Mesenchymal stem cell (in vitro differentiated cells and primary cell): ENCODE results near the gene PPM1M. TPM values are rescaled to one million over a fixed set of nuclear protein-coding genes. Genes with fewer than 3 reads are reported as not detected.

Experiments
- DNase-seq: peaks from one replicate; pipeline ENCODE4 v3.0.0-alpha.2; 2013
- H2AFZ ChIP-seq: one replicate; pipeline ENCODE4 v1.6.1; 2013; ENCODE audit warnings: low read depth, mild to moderate bottlenecking, control low read depth, inconsistent platforms, low read length, moderate library complexity
- H2AK5ac ChIP-seq: 2 replicates; pipeline ENCODE4 v1.6.1; 2013; ENCODE audit warnings: low read length, moderate library complexity, mild to moderate bottlenecking, inconsistent platforms; ENCODE audit not compliant: severe bottlenecking
- H2BK120ac ChIP-seq: one replicate; pipeline ENCODE4 v1.6.1; 2013; ENCODE audit warnings: low read depth, mild to moderate bottlenecking, inconsistent platforms, low read length, moderate library complexity
- H2BK12ac ChIP-seq, 2 experiments: one replicate each; pipeline ENCODE4 v1.6.1; 2013; ENCODE audit warnings: inconsistent platforms in 2 of 2, low read length in 2 of 2, mild to moderate bottlenecking in 2 of 2, moderate library complexity in 2 of 2, control low read depth in 1 of 2
- H2BK15ac ChIP-seq: one replicate; pipeline ENCODE4 v1.6.1; 2013; ENCODE audit warnings: mild to moderate bottlenecking, low read depth, inconsistent platforms; ENCODE audit not compliant: poor library complexity, severe bottlenecking
- H2BK5ac ChIP-seq: 2 replicates; pipeline ENCODE4 v1.6.1; 2013; ENCODE audit warnings: low read depth, mild to moderate bottlenecking, low read length, control low read depth, inconsistent platforms; ENCODE audit not compliant: poor library complexity, severe bottlenecking
- H3K14ac ChIP-seq, 2 experiments: one replicate each; pipeline ENCODE4 v1.6.1; 2013; ENCODE audit warnings: inconsistent platforms in 2 of 2, low read length in 2 of 2, control low read depth in 1 of 2, mild to moderate bottlenecking in 1 of 2, moderate library complexity in 1 of 2
- H3K18ac ChIP-seq, 2 experiments: one replicate each; pipeline ENCODE4 v1.6.1; 2013; ENCODE audit warnings: inconsistent platforms in 2 of 2, low read length in 2 of 2, control low read depth in 1 of 2, low read depth in 1 of 2, mild to moderate bottlenecking in 1 of 2
- H3K23ac ChIP-seq, 2 experiments: one replicate each; pipeline ENCODE4 v1.6.1; 2013; ENCODE audit warnings: inconsistent platforms in 2 of 2, low read length in 2 of 2, mild to moderate bottlenecking in 2 of 2, moderate library complexity in 2 of 2, control low read depth in 1 of 2
- H3K27ac ChIP-seq: 2 replicates; pipeline ENCODE4 v1.5.1; 2013; ENCODE audit warnings: mild to moderate bottlenecking, moderate library complexity, low read length, control low read depth, inconsistent platforms; ENCODE audit not compliant: poor library complexity, severe bottlenecking
- H3K27me3 ChIP-seq, 2 experiments: 2 replicates each; pipeline versions ENCODE4 v1.6.1 to v1.7.0; 2013; ENCODE audit warnings: low read length in 2 of 2, mild to moderate bottlenecking in 2 of 2, moderate library complexity in 2 of 2, control low read depth in 1 of 2, inconsistent platforms in 1 of 2; ENCODE audit not compliant: control insufficient read depth in 1 of 2, insufficient read depth in 1 of 2
- H3K36me3 ChIP-seq, 2 experiments: 2 replicates each; pipeline versions ENCODE4 v1.6.1 to v1.7.0; 2013; ENCODE audit warnings: low read length in 2 of 2, control low read depth in 1 of 2, inconsistent platforms in 1 of 2, low read depth in 1 of 2, mild to moderate bottlenecking in 1 of 2; ENCODE audit not compliant: insufficient read depth in 2 of 2, control insufficient read depth in 1 of 2
- H3K4ac ChIP-seq, 2 experiments: one replicate each; pipeline ENCODE4 v1.6.1; 2013; ENCODE audit warnings: inconsistent platforms in 2 of 2, low read length in 2 of 2, mild to moderate bottlenecking in 2 of 2, moderate library complexity in 2 of 2, control low read depth in 1 of 2, low read depth in 1 of 2
- H3K4me1 ChIP-seq: 2 replicates; pipeline ENCODE4 v1.6.1; 2013; ENCODE audit warnings: low read depth, low read length, control low read depth; ENCODE audit not compliant: control insufficient read depth, insufficient read depth
- H3K4me2 ChIP-seq: 2 replicates; pipeline ENCODE4 v1.6.1; 2013; ENCODE audit warnings: low read length, mild to moderate bottlenecking, inconsistent platforms; ENCODE audit not compliant: poor library complexity, severe bottlenecking
- H3K4me3 ChIP-seq, 2 experiments: 2 replicates each; pipeline versions ENCODE4 v1.5.1 to v1.7.0; 2013; ENCODE audit warnings: low read length in 2 of 2, mild to moderate bottlenecking in 2 of 2, control low read depth in 1 of 2, low read depth in 1 of 2; ENCODE audit not compliant: insufficient read depth in 1 of 2
- H3K79me1 ChIP-seq: replicated peaks from 2 replicates; pipeline ENCODE4 v1.6.1; 2013; ENCODE audit warnings: mild to moderate bottlenecking, control low read depth, low read length, inconsistent platforms; ENCODE audit not compliant: poor library complexity, severe bottlenecking
- H3K9ac ChIP-seq: 2 replicates; pipeline ENCODE4 v1.7.0; 2013; ENCODE audit warnings: mild to moderate bottlenecking, low read length, moderate library complexity
- H3K9me3 ChIP-seq: 2 replicates; pipeline ENCODE4 v1.7.0; 2013; ENCODE audit warnings: mild to moderate bottlenecking, low read length; ENCODE audit not compliant: control insufficient read depth
- H4K8ac ChIP-seq: one replicate; pipeline ENCODE4 v1.6.1; 2013; ENCODE audit warnings: inconsistent platforms, mild to moderate bottlenecking, low read length, moderate library complexity
- H4K91ac ChIP-seq: one replicate; pipeline ENCODE4 v1.6.1; 2013; ENCODE audit warnings: mild to moderate bottlenecking, low read length, inconsistent platforms
- WGBS: methylation state at CpG from one replicate; pipeline ENCODE4 v1.1.7; 2013; ENCODE audit warnings: mixed read lengths; 5-methylcytosine and 5-hydroxymethylcytosine counted together
- polyA plus RNA-seq, 2 experiments: library from polyadenylated mRNA; stranded (reverse); fragments of 200-250 nt; gene quantifications; one replicate each; pipeline ENCODE4 v1.2.3, GENCODE V29; 2013

PPM1M gene
- polyA plus RNA-seq (2013, experiment 1 of 2) = 11.3 TPM
- 10.9 TPM for polyA plus RNA-seq (2013, experiment 2 of 2)

- 5% methylated on average over 72 of the region's 98 CpGs for WGBS
- H3K4me1 ChIP-seq = peaks cover 32% of the 10 kb centered on the region
Measured at GRCh38 chr3:52245322-52246263, at the start of gene PPM1M. PPM1M (plus strand) TSS chr3:52245759; CDS start chr3:52245825, 66 bp downstream.

GRCh38 chr3:52195823-52196331 is 49.7 kb upstream of the PPM1M start:
- Histone ChIP-seq H2AK5ac (no peak overlapping the region), H3K23ac (no peak overlapping the region), H4K8ac (no peak overlapping the region), H4K91ac (no peak overlapping the region), H3K9ac (peak overlapping the region; percentile 44), H3K4me3 (no peak overlapping the region), H2BK12ac (peak overlapping the region; percentile 43 to 55), H3K79me1 (peaks cover 14% of the 10 kb centered on the region), H2BK5ac (no peak overlapping the region), H2BK120ac (no peak overlapping the region), H3K14ac (no peak overlapping the region), H3K4ac (peak overlapping the region; percentile 3 to 34), H3K4me2 (no peak overlapping the region), H3K18ac (peak overlapping the region in 1 of 2 experiments; percentile 81), H3K27me3 (no peaks in the 10 kb centered on the region), H3K36me3 (peaks cover 5 to 15% of the 10 kb centered on the region in 2 experiments), H3K4me1 (peaks cover 20% of the 10 kb centered on the region), H3K9me3 (no peaks in the 10 kb centered on the region), H2BK15ac (peak overlapping the region; percentile 50), H3K27ac (no peak overlapping the region), H2AFZ (no peak overlapping the region)
- 83% methylated on average over 10 of the region's 10 CpGs for WGBS
- DNase-seq = peak; percentile 88

More at GRCh38 chr3:52245322-52246263, at the start of gene PPM1M:
- H2AFZ ChIP-seq = peak within 1 kb of the TSS; percentile 69
- H4K8ac ChIP-seq = peak within 1 kb of the TSS; percentile 93
- peak within 1 kb of the TSS in 1 of 2 experiments; percentile 78 for H3K14ac ChIP-seq
- peak within 1 kb of the TSS in 1 of 2 experiments; percentile 90 for H3K23ac ChIP-seq
- H3K27ac ChIP-seq = no peak within 1 kb of the TSS
- H3K4me2 ChIP-seq = peak within 1 kb of the TSS; percentile 72
- peak within 1 kb of the TSS; percentile 28 for H2AK5ac ChIP-seq
- H2BK120ac ChIP-seq = peak within 1 kb of the TSS; percentile 90
- peak within 1 kb of the TSS; percentile 88 for H3K9ac ChIP-seq
- peak within 1 kb of the TSS; percentile 69 to 84 for H3K4me3 ChIP-seq
- H2BK5ac ChIP-seq = no peak within 1 kb of the TSS
- peak within 1 kb of the TSS in 1 of 2 experiments; percentile 45 for H2BK12ac ChIP-seq
- peak; percentile 53 for DNase-seq
- H3K79me1 ChIP-seq = peaks cover 12% of the 10 kb centered on the region
- H4K91ac ChIP-seq = peak within 1 kb of the TSS; percentile 8
- peak within 1 kb of the TSS; percentile 67 to 76 for H3K4ac ChIP-seq
- peak within 1 kb of the TSS; percentile 85 for H2BK15ac ChIP-seq
- peak within 1 kb of the TSS; percentile 82 to 98 for H3K18ac ChIP-seq
- H3K27me3 ChIP-seq = no peaks in the 10 kb centered on the region
- no peaks in the 10 kb centered on the region for H3K9me3 ChIP-seq
- peaks cover 31 to 37% of the 10 kb centered on the region in 2 experiments for H3K36me3 ChIP-seq

GRCh38 chr3:52196977-52197376 is 48.6 kb upstream of the PPM1M start:
- peak overlapping the region; percentile 90 for H2BK15ac ChIP-seq
- H3K14ac ChIP-seq = peak overlapping the region in 1 of 2 experiments; percentile 53
- H4K8ac ChIP-seq = peak overlapping the region; percentile 87
- H2BK5ac ChIP-seq = no peak overlapping the region
- peak overlapping the region; percentile 94 for H2AK5ac ChIP-seq
- no peak overlapping the region for H3K9ac ChIP-seq
- DNase-seq = no peak
- no peaks in the 10 kb centered on the region for H3K9me3 ChIP-seq
- no peak overlapping the region for H3K4me3 ChIP-seq
- H3K4ac ChIP-seq = peak overlapping the region; percentile 88 to 92
- no peak overlapping the region for H3K27ac ChIP-seq
- H3K18ac ChIP-seq = peak overlapping the region; percentile 68 to 88
- H4K91ac ChIP-seq = peak overlapping the region; percentile 81
- WGBS = 90% methylated on average over 3 of the region's 3 CpGs
- H2BK120ac ChIP-seq = peak overlapping the region; percentile 65
- no peak overlapping the region for H2AFZ ChIP-seq
- no peak overlapping the region for H3K4me2 ChIP-seq
- no peaks in the 10 kb centered on the region for H3K27me3 ChIP-seq
- H3K36me3 ChIP-seq = peaks cover 9 to 26% of the 10 kb centered on the region in 2 experiments
- peaks cover 18% of the 10 kb centered on the region for H3K79me1 ChIP-seq
- H3K23ac ChIP-seq = no peak overlapping the region
- H3K4me1 ChIP-seq = peaks cover 20% of the 10 kb centered on the region
- peak overlapping the region; percentile 75 to 92 for H2BK12ac ChIP-seq

- Histone ChIP-seq H3K27me3 (no peaks in the 10 kb centered on the region), H2BK120ac (peak overlapping the region; percentile 65), H3K9ac (peak overlapping the region; percentile 93), H3K36me3 (peaks cover 11 to 31% of the 10 kb centered on the region in 2 experiments), H2AK5ac (peak overlapping the region; percentile 94), H2BK5ac (no peak overlapping the region), H4K91ac (peak overlapping the region; percentile 81), H4K8ac (peak overlapping the region; percentile 87), H3K18ac (peak overlapping the region; percentile 68 to 88), H3K23ac (peak overlapping the region in 1 of 2 experiments; percentile 85), H3K4me3 (peak overlapping the region in 1 of 2 experiments; percentile 98), H3K79me1 (peaks cover 18% of the 10 kb centered on the region), H3K9me3 (no peaks in the 10 kb centered on the region), H2BK12ac (peak overlapping the region; percentile 75 to 92), H3K4ac (peak overlapping the region; percentile 75 to 92), H2BK15ac (peak overlapping the region; percentile 90), H3K4me2 (peak overlapping the region; percentile 62), H3K14ac (peak overlapping the region in 1 of 2 experiments; percentile 82), H3K27ac (peak overlapping the region; percentile 52), H3K4me1 (peaks cover 20% of the 10 kb centered on the region), H2AFZ (peak overlapping the region; percentile 92)
- DNase-seq = no peak
- WGBS = 57% methylated on average over 10 of the region's 10 CpGs
Measured at GRCh38 chr3:52197499-52197841, 48.1 kb upstream of the PPM1M start.
